CD4-positive, alpha-beta memory T cell (primary cell): ENCODE measurements around the gene HMCES. TPM values are rescaled to one million over a fixed set of nuclear protein-coding genes. Genes with fewer than 3 reads are reported as not detected.
A peak's percentile ranks its signal among the peaks of the same experiment; 100 is the strongest.

Source experiments
- CTCF ChIA-PET: fragments of 350-600 bp; sonication (Branson Sonifier 250); formaldehyde crosslinking; loops from one replicate; lab custom pipeline; 2021; ENCODE audit warnings: inconsistent platforms; ENCODE audit not compliant: partially characterized antibody; lab: Charles Lee
- POLR2A ChIA-PET: fragments of 350-600 bp; sonication (Branson Sonifier 250); formaldehyde crosslinking; loops from one replicate; lab custom pipeline; 2021; ENCODE audit not compliant: partially characterized antibody; lab: Charles Lee
- DNase-seq, 5 donors: peaks; one replicate each; pipeline versions ENCODE4 v3.0.0 to v3.0.0-alpha.2; 2020 to 2022; ENCODE audit warnings: mixed read lengths in 1 of 5
- H3K27ac ChIP-seq: one replicate; pipeline ENCODE4 v1.7.0; 2013; ENCODE audit warnings: low read depth, low read length
- H3K27me3 ChIP-seq: 2 replicates; pipeline ENCODE4 v1.7.0; 2013; ENCODE audit warnings: mild to moderate bottlenecking, low read length, moderate library complexity; ENCODE audit not compliant: insufficient read depth
- H3K36me3 ChIP-seq: 2 replicates; pipeline ENCODE4 v1.7.0; 2013; ENCODE audit warnings: mild to moderate bottlenecking, low read length, moderate library complexity; ENCODE audit not compliant: insufficient read depth
- H3K4me1 ChIP-seq: 2 replicates; pipeline ENCODE4 v1.7.0; 2013; ENCODE audit warnings: mild to moderate bottlenecking, low read length, moderate library complexity; ENCODE audit not compliant: insufficient read depth
- H3K4me3 ChIP-seq, 2 donors: one replicate each; pipeline ENCODE4 v1.7.0; 2013; ENCODE audit warnings: low read length in 2 of 2, mild to moderate bottlenecking in 1 of 2
- H3K9me3 ChIP-seq, 2 donors: one replicate each; pipeline ENCODE4 v1.7.0; 2013; ENCODE audit warnings: low read length in 2 of 2, control low read depth in 1 of 2; ENCODE audit not compliant: control insufficient read depth in 1 of 2
- H3K27ac Mint-ChIP-seq, 7 donors: one replicate each; pipeline ENCODE4 v1.8.0; 2020 to 2021; ENCODE audit warnings: mixed read lengths in 7 of 7, mild to moderate bottlenecking in 6 of 7, inconsistent platforms in 3 of 7, moderate library complexity in 3 of 7
- H3K27me3 Mint-ChIP-seq, 2 donors: one replicate each; pipeline ENCODE4 v1.8.0; 2020 to 2021; ENCODE audit warnings: mixed read lengths in 2 of 2
- H3K36me3 Mint-ChIP-seq, 2 donors: one replicate each; pipeline ENCODE4 v1.8.0; 2020 to 2021; ENCODE audit warnings: mixed read lengths in 2 of 2, inconsistent platforms in 1 of 2, mild to moderate bottlenecking in 1 of 2
- H3K4me1 Mint-ChIP-seq, 4 donors: one replicate each; pipeline ENCODE4 v1.8.0; 2020 to 2021; ENCODE audit warnings: mixed read lengths in 4 of 4, mild to moderate bottlenecking in 1 of 4
- H3K4me3 Mint-ChIP-seq, 8 donors: one replicate each; pipeline ENCODE4 v1.8.0; 2020 to 2021; ENCODE audit warnings: mixed read lengths in 8 of 8, mild to moderate bottlenecking in 7 of 8, moderate library complexity in 6 of 8, inconsistent platforms in 3 of 8
- H3K9me3 Mint-ChIP-seq, 8 donors: one replicate each; pipeline ENCODE4 v1.8.0; 2020 to 2021; ENCODE audit warnings: mixed read lengths in 8 of 8, mild to moderate bottlenecking in 5 of 8, inconsistent platforms in 3 of 8, moderate library complexity in 1 of 8
- intact Hi-C: fragments of 100-400 bp; cut with micrococcal nuclease; formaldehyde crosslinking; loops from one replicate; pipeline ENCODE4 v1.15.1; 2023
- polyA plus RNA-seq, 2 donors: library from polyadenylated mRNA; unstranded; fragments of 300-500 nt; fragmentation: Illumina TruSeq; gene quantifications; one replicate each; pipeline ENCODE4 v1.2.3, GENCODE V29; 2021
- total RNA-seq, 2 experiments: library from RNA; stranded (reverse); gene quantifications; one replicate each; pipeline ENCODE4 v1.2.3, GENCODE V29; 2021

Gene HMCES
- 10 to 100 TPM; 50.1 to 52.5 TPM for total RNA-seq
- 100 to 1,000 TPM in 1 of 2 donors, 10 to 100 TPM in 1; 100.0 to 100 TPM for polyA plus RNA-seq

DNA sequence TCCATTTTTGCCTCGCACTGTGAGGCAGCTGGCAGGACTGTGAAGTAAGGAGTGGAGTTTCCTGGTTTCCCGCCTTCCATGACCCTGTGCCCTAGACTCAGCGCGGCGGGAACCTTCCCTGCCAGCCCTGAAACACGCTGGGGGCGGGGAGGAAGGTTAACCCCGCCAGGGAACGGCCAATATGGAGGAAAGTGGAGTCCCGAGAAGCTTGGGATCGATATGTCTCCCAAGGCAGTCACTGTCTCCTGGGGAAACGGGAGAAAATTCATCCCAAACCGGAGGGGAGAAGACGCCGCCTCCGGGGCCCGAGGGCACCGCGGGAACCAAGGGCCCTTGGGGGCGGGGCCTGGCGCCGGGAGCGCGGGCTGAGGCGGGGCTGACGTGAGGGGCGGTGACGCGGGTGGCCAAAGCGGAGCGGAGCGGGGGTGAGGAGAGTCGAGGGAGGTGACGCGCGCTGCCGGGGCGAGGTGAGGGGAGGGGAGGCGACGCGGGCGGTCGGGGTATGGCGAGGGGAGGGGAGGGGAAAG is at the start of gene HMCES:
Gene HMCES (plus strand): TSS at position 432 of the 527 bp plus-strand sequence. CDS start 863 bp downstream, outside the sequence.
- Mint-ChIP-seq H3K27ac (peak within 1 kb of the TSS; percentile 90 to 100 (median 99)), H3K27me3 (no peaks in the 10 kb centered on the region), H3K36me3 (peaks cover 28 to 61% of the 10 kb centered on the region in 2 donors), H3K4me1 (peaks cover 22 to 50% (median 38%) of the 10 kb centered on the region in 4 donors), H3K4me3 (peak within 1 kb of the TSS; percentile 94 to 99 (median 98)), H3K9me3 (no peaks in the 10 kb centered on the region)
- peak; percentile 93 to 97 (median 95) for DNase-seq
- H3K9me3 ChIP-seq, result no peaks in the 10 kb centered on the region
- H3K27ac ChIP-seq, result peak within 1 kb of the TSS; percentile 99
- peaks cover 33% of the 10 kb centered on the region for H3K36me3 ChIP-seq
- ChIA-PET CTCF (interaction anchor here (0.8 to 3.2 kb wide), 4 partner anchors 26 to 123 kb away, joined by 3 to 22 read pairs (median 4); a partner anchor contains a TSS), POLR2A (interaction anchor here (0.6 to 9.6 kb wide), 16 partner anchors 9 to 641 kb away, joined by 3 to 315 read pairs (median 4); partner anchors contain the start of genes ACAD9, CNBP, COPG1 and ISY1)
- no peaks in the 10 kb centered on the region for H3K27me3 ChIP-seq
- H3K4me3 ChIP-seq, result peak within 1 kb of the TSS; percentile 69 to 85
- intact Hi-C loops, result loop anchor here (1.0 to 5.0 kb wide), 8 partner anchors 29 to 551 kb away; partner anchors contain the start of genes CNBP, COPG1, IFT122 and ISY1
- peaks cover 44% of the 10 kb centered on the region for H3K4me1 ChIP-seq

- Mint-ChIP-seq H3K4me1 (peaks cover 12 to 42% (median 20%) of the 10 kb centered on the region in 4 donors), H3K36me3 (no peaks in the 10 kb centered on the region), H3K27ac (no peak overlapping the region), H3K4me3 (peak overlapping the region in 1 of 8 donors; percentile 36), H3K9me3 (no peaks in the 10 kb centered on the region), H3K27me3 (peaks cover 0 to 1% of the 10 kb centered on the region in 2 donors)
- Histone ChIP-seq H3K4me3 (no peak overlapping the region), H3K9me3 (no peaks in the 10 kb centered on the region), H3K36me3 (no peaks in the 10 kb centered on the region), H3K27me3 (no peaks in the 10 kb centered on the region), H3K27ac (no peak overlapping the region), H3K4me1 (peaks cover 11% of the 10 kb centered on the region)
- no peak for DNase-seq
- ChIA-PET POLR2A (no interaction called here), CTCF (interaction anchor here (2.7 kb wide), 1 partner anchor 259 kb away, joined by 10 read pairs; no protein-coding TSS in a partner anchor)
- intact Hi-C loops, result no loop called here
Measured at GRCh38 chr3:129228891-129229585, 49.6 kb upstream of the HMCES start.

GRCh38 chr3:129230311-129231019 is 48.2 kb upstream of the HMCES start:
- intact Hi-C loops, result no loop called here
- no peaks in the 10 kb centered on the region for H3K9me3 ChIP-seq
- H3K4me3 Mint-ChIP-seq, result no peak overlapping the region
- no peak overlapping the region for H3K4me3 ChIP-seq
- no peaks in the 10 kb centered on the region for H3K36me3 Mint-ChIP-seq
- H3K4me1 Mint-ChIP-seq, result peaks cover 8 to 32% (median 14%) of the 10 kb centered on the region in 4 donors
- DNase-seq, result no peak
- H3K4me1 ChIP-seq, result peaks cover 4% of the 10 kb centered on the region
- peaks cover 0 to 1% of the 10 kb centered on the region in 2 donors for H3K27me3 Mint-ChIP-seq
- no peaks in the 10 kb centered on the region for H3K9me3 Mint-ChIP-seq
- H3K27ac ChIP-seq, result no peak overlapping the region
- no peak overlapping the region for H3K27ac Mint-ChIP-seq
- CTCF ChIA-PET, result interaction anchor here (0.9 to 2.7 kb wide), 2 partner anchors 17 to 260 kb away, joined by 5 to 10 read pairs; no protein-coding TSS in a partner anchor
- H3K36me3 ChIP-seq, result no peaks in the 10 kb centered on the region
- POLR2A ChIA-PET, result interaction anchor here (0.8 to 1.1 kb wide), 2 partner anchors 86 to 189 kb away, joined by 3 read pairs; no protein-coding TSS in a partner anchor
- no peaks in the 10 kb centered on the region for H3K27me3 ChIP-seq

GRCh38 chr3:129231331-129232119 is 47.1 kb upstream of the HMCES start:
- POLR2A ChIA-PET, result interaction anchor here (1.1 kb wide), 1 partner anchor 85 kb away, joined by 3 read pairs; no protein-coding TSS in a partner anchor
- no peak overlapping the region for H3K27ac ChIP-seq
- Mint-ChIP-seq H3K4me1 (peaks cover 8 to 27% (median 12%) of the 10 kb centered on the region in 4 donors), H3K4me3 (no peak overlapping the region), H3K36me3 (no peaks in the 10 kb centered on the region), H3K9me3 (no peaks in the 10 kb centered on the region), H3K27ac (peak overlapping the region in 1 of 7 donors; percentile 8), H3K27me3 (peaks cover 0 to 1% of the 10 kb centered on the region in 2 donors)
- H3K4me1 ChIP-seq, result no peaks in the 10 kb centered on the region
- DNase-seq, result no peak
- H3K36me3 ChIP-seq, result no peaks in the 10 kb centered on the region
- no peak overlapping the region for H3K4me3 ChIP-seq
- intact Hi-C loops, result no loop called here
- no peaks in the 10 kb centered on the region for H3K27me3 ChIP-seq
- no peaks in the 10 kb centered on the region for H3K9me3 ChIP-seq
- CTCF ChIA-PET, result interaction anchor here (0.9 to 2.7 kb wide), 3 partner anchors 16 to 261 kb away, joined by 3 to 10 read pairs (median 5); no protein-coding TSS in a partner anchor

GRCh38 chr3:129233538-129233937 is 45.1 kb upstream of the HMCES start:
- no peaks in the 10 kb centered on the region for H3K9me3 ChIP-seq
- Mint-ChIP-seq H3K4me1 (peaks cover 4 to 20% (median 8%) of the 10 kb centered on the region in 4 donors), H3K27me3 (peaks cover 0 to 1% of the 10 kb centered on the region in 2 donors), H3K9me3 (no peaks in the 10 kb centered on the region), H3K36me3 (no peaks in the 10 kb centered on the region), H3K4me3 (no peak overlapping the region), H3K27ac (peak overlapping the region in 2 of 7 donors; percentile 5 to 18)
- ChIA-PET POLR2A (interaction anchor here (0.6 to 0.7 kb wide), 2 partner anchors 9 to 69 kb away, joined by 3 read pairs; no protein-coding TSS in a partner anchor), CTCF (interaction anchor here (0.5 to 1.3 kb wide), 4 partner anchors 10 to 324 kb away, joined by 3 to 4 read pairs (median 3); no protein-coding TSS in a partner anchor)
- no peaks in the 10 kb centered on the region for H3K36me3 ChIP-seq
- no peak overlapping the region for H3K27ac ChIP-seq
- intact Hi-C loops, result no loop called here
- peaks cover 6% of the 10 kb centered on the region for H3K4me1 ChIP-seq
- H3K4me3 ChIP-seq, result no peak overlapping the region
- DNase-seq, result no peak
- no peaks in the 10 kb centered on the region for H3K27me3 ChIP-seq

DNA sequence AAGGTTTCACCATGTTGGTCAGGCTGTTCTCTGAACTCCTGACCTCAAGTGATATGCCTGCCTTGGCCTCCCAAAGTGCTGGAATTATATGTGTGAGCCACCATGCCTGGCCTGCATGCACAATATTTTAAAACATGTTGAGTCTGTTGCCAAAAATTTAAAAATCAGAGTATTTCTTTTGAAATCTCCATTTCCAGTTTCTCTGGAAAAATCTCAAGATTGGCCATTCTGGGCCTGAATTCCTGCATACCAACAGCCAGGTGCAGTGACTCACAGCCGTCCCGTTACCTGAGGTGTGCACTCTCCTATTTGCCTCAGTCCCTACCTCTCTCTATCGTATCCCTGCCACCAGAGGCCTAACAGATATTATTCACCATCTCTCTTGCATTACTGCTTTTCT is 44.2 kb upstream of the HMCES start:
- Histone ChIP-seq H3K27ac (no peak overlapping the region), H3K4me3 (no peak overlapping the region), H3K27me3 (no peaks in the 10 kb centered on the region), H3K36me3 (no peaks in the 10 kb centered on the region), H3K4me1 (peaks cover 15% of the 10 kb centered on the region), H3K9me3 (no peaks in the 10 kb centered on the region)
- no peaks in the 10 kb centered on the region for H3K36me3 Mint-ChIP-seq
- H3K4me1 Mint-ChIP-seq, result peaks cover 9 to 24% (median 11%) of the 10 kb centered on the region in 4 donors
- no peaks in the 10 kb centered on the region for H3K9me3 Mint-ChIP-seq
- H3K4me3 Mint-ChIP-seq, result no peak overlapping the region
- POLR2A ChIA-PET, result no interaction called here
- intact Hi-C loops, result no loop called here
- no peak for DNase-seq
- no peak overlapping the region for H3K27ac Mint-ChIP-seq
- CTCF ChIA-PET, result interaction anchor here (0.7 to 1.3 kb wide), 2 partner anchors 9 to 325 kb away, joined by 3 read pairs; no protein-coding TSS in a partner anchor
- peaks cover 0 to 1% of the 10 kb centered on the region in 2 donors for H3K27me3 Mint-ChIP-seq
